GM12891 (cell line): ENCODE results near the gene STARD8.

ENCODE experiments used
- POLR2A ChIP-seq: IDR thresholded peaks from 2 replicates; pipeline ENCODE4 v1.6.1; 2011; ENCODE audit warnings: low read depth, low read length, control low read depth
- POLR2AphosphoS5 ChIP-seq: IDR thresholded peaks from 2 replicates; pipeline ENCODE4 v1.6.1; 2011; ENCODE audit warnings: low read depth, low read length, control low read depth

- TF ChIP-seq POLR2A (no peak), POLR2AphosphoS5 (no peak)
Observed at GRCh38 chrX:68746988-68747387, 99.5 kb downstream of the STARD8 start.
